ENCODE measurements around the gene AOAH.

- TF ChIP-seq CTCF (IDR thresholded peaks at IDR 0.05) = no peak
- TF ChIP-seq POLR2A (IDR thresholded peaks at IDR 0.05) = no peak
These were observed 249.3 kb downstream of the AOAH start for GRCh38 chr7:36475011-36475342.
